SK-N-SH treated with all-trans-retinoic acid at 6 μM for 48 hours (cell line): ENCODE results near the gene TSSK3.

Experiments
- ARNTL ChIP-seq: fragments of 450-650 bp; formaldehyde crosslinking; IDR thresholded peaks from 2 replicates; pipeline ENCODE4 v1.5.0; 2020; ENCODE audit warnings: low read depth, mild to moderate bottlenecking, moderate library complexity, borderline replicate concordance
- BACH2 ChIP-seq: fragments of 250-450 bp; sonication (Bioruptor Pico); IDR thresholded peaks from 2 replicates; pipeline ENCODE4 v1.9.0; 2021; ENCODE audit warnings: mild to moderate bottlenecking, borderline replicate concordance
- CSDC2 ChIP-seq: fragments of 250-450 bp; sonication (Bioruptor Pico); IDR thresholded peaks from 2 replicates; pipeline ENCODE4 v1.5.0; 2020; ENCODE audit warnings: mild to moderate bottlenecking, moderate library complexity
- ISL1 ChIP-seq: fragments of 250-450 bp; sonication (Bioruptor Pico); IDR thresholded peaks from 2 replicates; pipeline ENCODE4 v2.1.2; 2022; ENCODE audit warnings: mild to moderate bottlenecking, moderate library complexity
- PATZ1 ChIP-seq: fragments of 250-450 bp; sonication (Bioruptor Pico); IDR thresholded peaks from 2 replicates; pipeline ENCODE4 v1.8.0; 2020; ENCODE audit warnings: mild to moderate bottlenecking, moderate library complexity, borderline replicate concordance
- RARB ChIP-seq: fragments of 250-450 bp; sonication (Bioruptor Pico); IDR thresholded peaks from 2 replicates; pipeline ENCODE4 v1.8.0; 2021; ENCODE audit warnings: mild to moderate bottlenecking, moderate library complexity
- SNAI2 ChIP-seq: fragments of 250-450 bp; sonication (Bioruptor Pico); IDR thresholded peaks from 2 replicates; pipeline ENCODE4 v1.5.0; 2020; ENCODE audit warnings: mild to moderate bottlenecking, moderate library complexity
- TOX ChIP-seq: fragments of 250-450 bp; sonication (Bioruptor Pico); IDR thresholded peaks from 2 replicates; pipeline ENCODE4 v1.8.0; 2021; ENCODE audit warnings: mild to moderate bottlenecking, moderate library complexity, borderline replicate concordance
- TSHZ2 ChIP-seq: fragments of 250-450 bp; sonication (Bioruptor Pico); IDR thresholded peaks from 2 replicates; pipeline ENCODE4 v1.5.0; 2020; ENCODE audit warnings: mild to moderate bottlenecking, moderate library complexity
- ZC3H10 ChIP-seq: fragments of 250-450 bp; sonication (Bioruptor Pico); IDR thresholded peaks from 2 replicates; pipeline ENCODE4 v1.5.1; 2021; ENCODE audit warnings: mild to moderate bottlenecking, moderate library complexity
- ZFP3 ChIP-seq: fragments of 250-450 bp; sonication (Bioruptor Pico); IDR thresholded peaks from 2 replicates; pipeline ENCODE4 v1.5.0; 2020; ENCODE audit warnings: mild to moderate bottlenecking, moderate library complexity
- ZFP30 ChIP-seq: fragments of 450-650 bp; formaldehyde crosslinking; IDR thresholded peaks from 2 replicates; pipeline ENCODE4 v1.5.0; 2022; ENCODE audit warnings: mild to moderate bottlenecking, moderate library complexity
- ZNF8 ChIP-seq: fragments of 450-650 bp; formaldehyde crosslinking; IDR thresholded peaks from 2 replicates; pipeline ENCODE4 v1.5.0; 2020; ENCODE audit warnings: mild to moderate bottlenecking, moderate library complexity

GRCh38 chr1:32327204-32327603 lies 35.1 kb upstream of the TSSK3 start:
- TF ChIP-seq CSDC2 (CRISPR knock-in tag): no peak
- no peak for TF ChIP-seq SNAI2 (CRISPR knock-in tag)
- TF ChIP-seq RARB (CRISPR knock-in tag): no peak
- no peak for TF ChIP-seq ZNF8 (CRISPR knock-in tag)
- TF ChIP-seq PATZ1: no peak
- TF ChIP-seq ARNTL (CRISPR knock-in tag): no peak
- TF ChIP-seq TSHZ2: no peak
- no peak for TF ChIP-seq BACH2 (CRISPR knock-in tag)
- no peak for TF ChIP-seq ZFP3 (CRISPR knock-in tag)
- TF ChIP-seq TOX (CRISPR knock-in tag): no peak
- no peak for TF ChIP-seq ZC3H10 (CRISPR knock-in tag)
- no peak for TF ChIP-seq ISL1 (CRISPR knock-in tag)
- no peak for TF ChIP-seq ZFP30 (CRISPR knock-in tag)
